Uterus (tissue), 4 donors: ENCODE measurements around the gene FOXI1. TPM values are rescaled to one million over a fixed set of nuclear protein-coding genes. Genes with fewer than 3 reads are reported as not detected.

Source experiments
- DNase-seq, 2 donors: peaks; one replicate each; pipeline ENCODE4 v3.0.0-alpha.2; 2019 to 2020
- H3K27ac ChIP-seq, 2 donors: fragments of 200-600 bp; sonication (generic); 1 replicate in 1 of 2; 2 replicates in 1 of 2; pipeline ENCODE4 v1.5.1; 2016 to 2018
- H3K27me3 ChIP-seq, 2 donors: fragments of 200-600 bp; sonication (generic); one replicate each; pipeline ENCODE4 v1.5.1; 2018 to 2019; ENCODE audit warnings: control low read depth in 1 of 2
- H3K36me3 ChIP-seq, 2 donors: fragments of 200-600 bp; sonication (generic); one replicate each; pipeline ENCODE4 v1.5.1; 2019; ENCODE audit warnings: control low read depth in 1 of 2
- H3K4me1 ChIP-seq, 2 donors: fragments of 200-600 bp; sonication (generic); one replicate each; pipeline ENCODE4 v1.5.1; 2018 to 2019; ENCODE audit warnings: control low read depth in 1 of 2
- H3K4me3 ChIP-seq, 2 donors: fragments of 200-600 bp; sonication (generic); 1 replicate in 1 of 2; 2 replicates in 1 of 2; pipeline ENCODE4 v1.5.1; 2018 to 2019; ENCODE audit warnings: mild to moderate bottlenecking in 1 of 2
- H3K9me3 ChIP-seq, 2 donors: fragments of 200-600 bp; sonication (generic); one replicate each; pipeline ENCODE4 v1.5.1; 2019; ENCODE audit warnings: control low read depth in 1 of 2
- CTCF ChIP-seq, 4 experiments: fragments of 200-600 bp in 2 of 4; fragments of 450-650 bp in 2 of 4; sonication (generic) in 2 of 4; IDR thresholded peaks; one replicate each; pipeline ENCODE4 v1.5.1; 2016 to 2019; ENCODE audit warnings: antibody characterized with exemption in 4 of 4, mild to moderate bottlenecking in 2 of 4, moderate library complexity in 1 of 4
- POLR2A ChIP-seq, 2 donors: fragments of 450-650 bp; IDR thresholded peaks; one replicate each; pipeline ENCODE4 v1.6.1; 2016; ENCODE audit warnings: antibody characterized with exemption in 2 of 2, mild to moderate bottlenecking in 1 of 2, moderate library complexity in 1 of 2
- intact Hi-C: fragments of 100-400 bp; cut with DNase I; formaldehyde crosslinking; loops from one replicate; pipeline ENCODE4 v1.15.1; 2023; ENCODE audit warnings: low total_unique reads
- total RNA-seq, 4 donors: library from RNA; depleted of rRNA in 3 of 4; stranded (reverse); fragments of >200 nt in 3 of 4; gene quantifications; one replicate each; pipeline versions ENCODE4 v1.1.0 to v1.2.4, GENCODE V29; 2014 to 2023
- donor health status: DM: yes; HTN: yes; CAD: no.

The FOXI1 gene
- total RNA-seq, 4 donors from 2014 or later: not detected

- Histone ChIP-seq H3K9me3 (no peaks in the 10 kb centered on the region), H3K27me3 (no peaks in the 10 kb centered on the region), H3K4me1 (no peaks in the 10 kb centered on the region), H3K27ac (no peak overlapping the region), H3K36me3 (no peaks in the 10 kb centered on the region), H3K4me3 (no peak overlapping the region)
- TF ChIP-seq POLR2A (IDR thresholded peaks at IDR 0.05) (no peak), CTCF (IDR thresholded peaks at IDR 0.05) (no peak)
- DNase-seq: no peak
- intact Hi-C loops: no loop called here
These were observed 25.5 kb upstream of the FOXI1 start for GRCh38 chr5:170080217-170080616.

- TF ChIP-seq POLR2A (IDR thresholded peaks at IDR 0.05) (no peak), CTCF (IDR thresholded peaks at IDR 0.05) (no peak)
- H3K9me3 ChIP-seq: no peaks in the 10 kb centered on the region
- H3K4me1 ChIP-seq: no peaks in the 10 kb centered on the region
- no peak overlapping the region for H3K27ac ChIP-seq
- no peak overlapping the region for H3K4me3 ChIP-seq
- H3K27me3 ChIP-seq: no peaks in the 10 kb centered on the region
- no peaks in the 10 kb centered on the region for H3K36me3 ChIP-seq
- no peak for DNase-seq
- intact Hi-C loops: no loop called here
These were observed 24.8 kb upstream of the FOXI1 start for GRCh38 chr5:170080786-170081445.

GRCh38 chr5:170081616-170082015 lies 24.1 kb upstream of the FOXI1 start:
- no peaks in the 10 kb centered on the region for H3K27me3 ChIP-seq
- H3K4me1 ChIP-seq: no peaks in the 10 kb centered on the region
- no peaks in the 10 kb centered on the region for H3K9me3 ChIP-seq
- DNase-seq: no peak
- TF ChIP-seq CTCF (IDR thresholded peaks at IDR 0.05): no peak
- TF ChIP-seq POLR2A (IDR thresholded peaks at IDR 0.05): no peak
- no peak overlapping the region for H3K4me3 ChIP-seq
- H3K27ac ChIP-seq: no peak overlapping the region
- no peaks in the 10 kb centered on the region for H3K36me3 ChIP-seq
- intact Hi-C loops: no loop called here

GRCh38 chr5:170082701-170083100 lies 23.0 kb upstream of the FOXI1 start:
- H3K4me1 ChIP-seq: no peaks in the 10 kb centered on the region
- H3K36me3 ChIP-seq: no peaks in the 10 kb centered on the region
- no peak for TF ChIP-seq POLR2A (IDR thresholded peaks at IDR 0.05)
- no peak for TF ChIP-seq CTCF (IDR thresholded peaks at IDR 0.05)
- no peak overlapping the region for H3K4me3 ChIP-seq
- H3K27me3 ChIP-seq: no peaks in the 10 kb centered on the region
- H3K9me3 ChIP-seq: no peaks in the 10 kb centered on the region
- DNase-seq: no peak
- no peak overlapping the region for H3K27ac ChIP-seq
- intact Hi-C loops: no loop called here

- H3K4me3 ChIP-seq: no peak overlapping the region
- H3K9me3 ChIP-seq: no peaks in the 10 kb centered on the region
- H3K4me1 ChIP-seq: no peaks in the 10 kb centered on the region
- TF ChIP-seq CTCF (IDR thresholded peaks at IDR 0.05) (no peak), POLR2A (IDR thresholded peaks at IDR 0.05) (no peak)
- no peak overlapping the region for H3K27ac ChIP-seq
- no peaks in the 10 kb centered on the region for H3K36me3 ChIP-seq
- no peak for DNase-seq
- H3K27me3 ChIP-seq: no peaks in the 10 kb centered on the region
- intact Hi-C loops: no loop called here
These were observed 18.4 kb upstream of the FOXI1 start for GRCh38 chr5:170087168-170087817.
